Astrocyte (in vitro differentiated cells and primary cell): ENCODE results near the gene RABEP2. TPM values are rescaled to one million over a fixed set of nuclear protein-coding genes. Genes with fewer than 3 reads are reported as not detected.
"Not testable (repeated sequence)": the region's sequence is repeated elsewhere in the genome, so short reads cannot be mapped to it uniquely, and the experiment has no call there.

ENCODE experiments used
- DNase-seq: peaks from one replicate; pipeline ENCODE4 v3.0.0-alpha.2; 2010; ENCODE audit warnings: low read depth
- FAIRE-seq: peaks from 2 replicates; lab custom pipeline; 2011; peaks lifted over from hg19 to GRCh38; lab: Jason Lieb, UNC
- H2AFZ ChIP-seq: 2 replicates; pipeline ENCODE4 v1.6.0; 2012; ENCODE audit warnings: low read depth, low read length, inconsistent platforms
- H3K27ac ChIP-seq: 2 replicates; pipeline ENCODE4 v1.5.1; 2011; ENCODE audit warnings: low read depth, low read length, inconsistent platforms
- H3K27me3 ChIP-seq: 2 replicates; pipeline ENCODE4 v1.6.0; 2011; ENCODE audit warnings: low read length, inconsistent platforms; ENCODE audit not compliant: insufficient read depth
- H3K36me3 ChIP-seq: 2 replicates; pipeline ENCODE4 v1.5.1; 2011; ENCODE audit warnings: low read length, inconsistent platforms; ENCODE audit not compliant: insufficient read depth
- H3K4me1 ChIP-seq: 2 replicates; pipeline ENCODE4 v1.5.1; 2011; ENCODE audit warnings: low read length, inconsistent platforms; ENCODE audit not compliant: insufficient read depth
- H3K4me2 ChIP-seq: 2 replicates; pipeline ENCODE4 v1.6.0; 2012; ENCODE audit warnings: low read length, inconsistent platforms
- H3K4me3 ChIP-seq: 2 replicates; pipeline ENCODE4 v1.5.1; 2011; ENCODE audit warnings: low read depth, mild to moderate bottlenecking, low read length, inconsistent platforms; ENCODE audit not compliant: insufficient read depth
- H3K79me2 ChIP-seq: 2 replicates; pipeline ENCODE4 v1.6.0; 2012; ENCODE audit warnings: mild to moderate bottlenecking, low read length, inconsistent platforms; ENCODE audit not compliant: insufficient read depth
- H3K9ac ChIP-seq: 2 replicates; pipeline ENCODE4 v1.6.0; 2012; ENCODE audit warnings: mild to moderate bottlenecking, low read length, inconsistent platforms
- H3K9me3 ChIP-seq: 2 replicates; pipeline ENCODE4 v1.5.1; 2012; ENCODE audit warnings: low read depth, mild to moderate bottlenecking, low read length, inconsistent platforms; ENCODE audit not compliant: insufficient read depth
- H4K20me1 ChIP-seq: 2 replicates; pipeline ENCODE4 v1.6.0; 2012; ENCODE audit warnings: low read length, inconsistent platforms; ENCODE audit not compliant: insufficient read depth
- H3K27ac Mint-ChIP-seq: one replicate; pipeline ENCODE4 v1.8.0; 2021; ENCODE audit warnings: mild to moderate bottlenecking, mixed read lengths; ENCODE audit not compliant: unreplicated experiment
- H3K27me3 Mint-ChIP-seq: one replicate; pipeline ENCODE4 v1.8.0; 2021; ENCODE audit warnings: low read depth, mixed read lengths; ENCODE audit not compliant: unreplicated experiment
- H3K36me3 Mint-ChIP-seq: one replicate; pipeline ENCODE4 v1.8.0; 2021; ENCODE audit warnings: low read depth, mixed read lengths; ENCODE audit not compliant: unreplicated experiment
- H3K4me1 Mint-ChIP-seq: one replicate; pipeline ENCODE4 v1.8.0; 2021; ENCODE audit warnings: low read depth, mixed read lengths; ENCODE audit not compliant: unreplicated experiment
- H3K4me3 Mint-ChIP-seq: one replicate; pipeline ENCODE4 v1.8.0; 2021; ENCODE audit warnings: mild to moderate bottlenecking, moderate library complexity, mixed read lengths; ENCODE audit not compliant: unreplicated experiment
- H3K9me3 Mint-ChIP-seq: one replicate; pipeline ENCODE4 v1.8.0; 2021; ENCODE audit warnings: mild to moderate bottlenecking, mixed read lengths; ENCODE audit not compliant: unreplicated experiment
- EZH2 ChIP-seq: IDR thresholded peaks from 2 replicates; pipeline ENCODE4 v1.6.1; 2012; ENCODE audit warnings: mild to moderate bottlenecking, low read length, inconsistent platforms; ENCODE audit not compliant: insufficient read depth
- total RNA-seq: library from RNA; stranded (reverse); gene quantifications from 2 replicates; pipeline ENCODE4 v1.2.1, GENCODE V29; 2021
- TF ChIP-seq, protein P1 (sequence below): IDR thresholded peaks from 2 replicates; pipeline ENCODE4 v1.5.1; 2011; ENCODE audit warnings: low read depth, mild to moderate bottlenecking, inconsistent platforms, low read length, moderate library complexity; ENCODE audit not compliant: insufficient read depth

RABEP2 gene
- total RNA-seq, 1 donor from 2014 or later = 19.4 TPM

DNA sequence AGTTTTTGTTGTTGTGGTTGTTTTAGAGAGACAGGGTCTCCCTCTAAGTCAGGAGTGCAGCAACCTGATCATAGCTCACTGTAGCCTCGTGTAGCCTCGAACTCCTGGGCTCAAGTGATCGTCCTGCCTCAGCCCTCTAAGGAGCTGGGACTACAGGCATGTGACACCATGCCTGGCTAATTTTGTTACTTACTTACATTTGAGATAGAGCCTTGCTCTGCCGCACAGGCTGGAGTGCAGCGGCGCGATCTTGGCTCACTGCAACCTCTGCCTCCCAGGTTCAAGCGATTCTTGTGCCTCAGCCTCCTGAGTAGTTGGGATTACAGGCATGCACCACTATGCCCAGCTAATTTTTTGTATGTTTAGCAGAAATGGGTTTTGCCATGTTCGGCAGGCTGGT is 57.4 kb downstream of the RABEP2 start:
- H3K4me3 Mint-ChIP-seq, H2AFZ ChIP-seq, H3K4me1 Mint-ChIP-seq, H3K9ac ChIP-seq, H3K27ac Mint-ChIP-seq, H3K9me3 ChIP-seq, H3K9me3 Mint-ChIP-seq, H3K4me3 ChIP-seq, H3K4me2 ChIP-seq, H3K27me3 Mint-ChIP-seq, H3K27me3 ChIP-seq, H3K27ac ChIP-seq, FAIRE-seq, H3K36me3 Mint-ChIP-seq, DNase-seq: not testable (repeated sequence)
- Histone ChIP-seq H4K20me1 (peaks cover 31% of the 10 kb centered on the region), H3K4me1 (peaks cover 10% of the 10 kb centered on the region), H3K79me2 (peaks cover 39% of the 10 kb centered on the region), H3K36me3 (peaks cover 14% of the 10 kb centered on the region)

DNA sequence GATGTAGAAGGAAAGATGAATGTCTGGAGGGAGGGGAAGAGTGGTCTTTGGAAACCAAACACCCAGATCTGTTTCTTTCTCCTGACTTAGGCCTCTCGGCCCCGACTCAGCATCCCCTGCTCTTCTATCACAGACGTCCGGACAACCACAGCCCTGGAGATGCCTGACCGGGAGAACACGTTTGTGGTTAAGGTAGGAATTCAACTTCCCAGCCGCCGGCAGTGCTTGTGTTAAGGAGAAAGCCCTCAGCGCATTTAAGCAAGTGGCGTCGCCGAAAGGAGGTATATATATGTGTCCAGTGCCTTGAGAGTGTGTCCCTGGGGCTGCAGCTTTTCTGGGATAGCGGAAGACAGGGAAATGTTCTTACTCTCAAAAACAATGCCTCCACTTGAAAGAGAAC is 57.8 kb downstream of the RABEP2 start:
- Histone ChIP-seq H3K27me3 (no peaks in the 10 kb centered on the region), H2AFZ (no peak overlapping the region), H3K36me3 (peaks cover 14% of the 10 kb centered on the region), H3K4me3 (no peak overlapping the region), H3K27ac (no peak overlapping the region), H3K9me3 (no peaks in the 10 kb centered on the region), H3K4me2 (no peak overlapping the region), H3K79me2 (peaks cover 43% of the 10 kb centered on the region), H4K20me1 (peaks cover 31% of the 10 kb centered on the region), H3K4me1 (peaks cover 10% of the 10 kb centered on the region), H3K9ac (no peak overlapping the region)
- FAIRE-seq (no peak), DNase-seq (no peak)
- H3K36me3 Mint-ChIP-seq = peaks cover 8% of the 10 kb centered on the region
- TF ChIP-seq, protein P1, sequence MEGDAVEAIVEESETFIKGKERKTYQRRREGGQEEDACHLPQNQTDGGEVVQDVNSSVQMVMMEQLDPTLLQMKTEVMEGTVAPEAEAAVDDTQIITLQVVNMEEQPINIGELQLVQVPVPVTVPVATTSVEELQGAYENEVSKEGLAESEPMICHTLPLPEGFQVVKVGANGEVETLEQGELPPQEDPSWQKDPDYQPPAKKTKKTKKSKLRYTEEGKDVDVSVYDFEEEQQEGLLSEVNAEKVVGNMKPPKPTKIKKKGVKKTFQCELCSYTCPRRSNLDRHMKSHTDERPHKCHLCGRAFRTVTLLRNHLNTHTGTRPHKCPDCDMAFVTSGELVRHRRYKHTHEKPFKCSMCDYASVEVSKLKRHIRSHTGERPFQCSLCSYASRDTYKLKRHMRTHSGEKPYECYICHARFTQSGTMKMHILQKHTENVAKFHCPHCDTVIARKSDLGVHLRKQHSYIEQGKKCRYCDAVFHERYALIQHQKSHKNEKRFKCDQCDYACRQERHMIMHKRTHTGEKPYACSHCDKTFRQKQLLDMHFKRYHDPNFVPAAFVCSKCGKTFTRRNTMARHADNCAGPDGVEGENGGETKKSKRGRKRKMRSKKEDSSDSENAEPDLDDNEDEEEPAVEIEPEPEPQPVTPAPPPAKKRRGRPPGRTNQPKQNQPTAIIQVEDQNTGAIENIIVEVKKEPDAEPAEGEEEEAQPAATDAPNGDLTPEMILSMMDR = no peak
- no peak for TF ChIP-seq EZH2
- no peaks in the 10 kb centered on the region for H3K9me3 Mint-ChIP-seq
- no peaks in the 10 kb centered on the region for H3K27me3 Mint-ChIP-seq
- peak overlapping the region; percentile 2 for H3K4me3 Mint-ChIP-seq
- no peak overlapping the region for H3K27ac Mint-ChIP-seq
- peaks cover 9% of the 10 kb centered on the region for H3K4me1 Mint-ChIP-seq

DNA sequence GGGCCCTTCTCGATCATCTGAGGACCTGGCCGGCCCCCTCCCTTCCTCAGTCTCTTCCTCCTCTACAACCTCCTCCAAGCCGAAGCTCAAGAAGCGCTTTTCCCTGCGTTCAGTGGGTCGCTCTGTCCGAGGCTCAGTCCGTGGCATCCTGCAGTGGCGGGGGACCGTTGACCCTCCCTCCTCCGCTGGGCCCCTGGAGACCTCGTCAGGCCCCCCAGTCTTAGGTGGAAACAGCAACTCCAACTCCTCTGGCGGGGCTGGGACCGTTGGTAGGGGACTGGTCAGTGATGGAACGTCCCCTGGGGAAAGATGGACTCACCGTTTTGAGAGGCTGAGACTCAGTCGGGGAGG is 58.6 kb downstream of the RABEP2 start:
- DNase-seq (no peak), FAIRE-seq (no peak)
- Histone ChIP-seq H3K9ac (no peak overlapping the region), H3K4me3 (no peak overlapping the region), H3K79me2 (peaks cover 49% of the 10 kb centered on the region), H3K27ac (no peak overlapping the region), H3K4me2 (no peak overlapping the region), H3K27me3 (no peaks in the 10 kb centered on the region), H4K20me1 (peaks cover 31% of the 10 kb centered on the region), H2AFZ (no peak overlapping the region), H3K9me3 (no peaks in the 10 kb centered on the region), H3K36me3 (peaks cover 14% of the 10 kb centered on the region), H3K4me1 (peaks cover 10% of the 10 kb centered on the region)
- Mint-ChIP-seq H3K9me3 (no peaks in the 10 kb centered on the region), H3K36me3 (peaks cover 8% of the 10 kb centered on the region), H3K4me3 (peak overlapping the region; percentile 40), H3K27me3 (no peaks in the 10 kb centered on the region), H3K27ac (no peak overlapping the region), H3K4me1 (peaks cover 9% of the 10 kb centered on the region)
- TF ChIP-seq EZH2 = no peak
- TF ChIP-seq, protein P1 = no peak
